Liver (tissue), 9 donors: ENCODE measurements around the gene AP4B1. TPM values are rescaled to one million over a fixed set of nuclear protein-coding genes. Genes with fewer than 3 reads are reported as not detected.

Source experiments
- DNase-seq: peaks from one replicate; pipeline ENCODE4 v3.0.0-alpha.2; 2017; ENCODE audit warnings: low spot score
- H3K27ac ChIP-seq, 2 donors: one replicate each; pipeline ENCODE4 v1.7.0; 2013; ENCODE audit warnings: inconsistent platforms in 2 of 2, low read length in 2 of 2, control low read depth in 1 of 2, low read depth in 1 of 2, mild to moderate bottlenecking in 1 of 2
- H3K27me3 ChIP-seq, 4 donors: one replicate each; pipeline versions ENCODE4 v1.6.1 to v1.7.0; 2013; ENCODE audit warnings: low read length in 3 of 4, inconsistent platforms in 1 of 4, mild to moderate bottlenecking in 1 of 4, moderate library complexity in 1 of 4; ENCODE audit not compliant: control insufficient read depth in 4 of 4, insufficient read depth in 4 of 4
- H3K36me3 ChIP-seq, 4 donors: one replicate each; pipeline versions ENCODE4 v1.6.1 to v1.7.0; 2013; ENCODE audit warnings: low read length in 3 of 4, mild to moderate bottlenecking in 3 of 4, low read depth in 1 of 4, moderate library complexity in 1 of 4; ENCODE audit not compliant: control insufficient read depth in 4 of 4, insufficient read depth in 3 of 4
- H3K4me1 ChIP-seq, 4 donors: one replicate each; pipeline versions ENCODE4 v1.6.1 to v1.7.0; 2013; ENCODE audit warnings: low read length in 3 of 4, mild to moderate bottlenecking in 3 of 4, moderate library complexity in 1 of 4; ENCODE audit not compliant: control insufficient read depth in 4 of 4, insufficient read depth in 4 of 4
- H3K4me3 ChIP-seq, 3 donors: one replicate each; pipeline versions ENCODE4 v1.6.1 to v1.7.0; 2013; ENCODE audit warnings: low read length in 3 of 3, control low read depth in 1 of 3, low read depth in 1 of 3, mild to moderate bottlenecking in 1 of 3
- H3K9ac ChIP-seq, 2 donors: one replicate each; pipeline ENCODE4 v1.7.0; 2013; ENCODE audit warnings: low read length in 2 of 2, mild to moderate bottlenecking in 2 of 2, moderate library complexity in 2 of 2, control low read depth in 1 of 2, low read depth in 1 of 2
- H3K9me3 ChIP-seq, 4 donors: one replicate each; pipeline versions ENCODE4 v1.6.1 to v1.7.0; 2013; ENCODE audit warnings: low read length in 3 of 4; ENCODE audit not compliant: control insufficient read depth in 4 of 4
- ATF3 ChIP-seq: IDR thresholded peaks from 2 replicates; pipeline ENCODE4 v1.6.1; 2016; ENCODE audit warnings: antibody characterized with exemption
- CTCF ChIP-seq: fragments of 150-350 bp; IDR thresholded peaks from 2 replicates; pipeline ENCODE4 v1.5.1; 2017; ENCODE audit warnings: improper control_type of control experiment, low read depth, low read length; ENCODE audit not compliant: missing input control
- EGR1 ChIP-seq, 2 donors: IDR thresholded peaks; 2 replicates each; pipeline ENCODE4 v1.6.1; 2016 to 2018; ENCODE audit warnings: antibody characterized with exemption in 2 of 2, low read depth in 2 of 2
- FOXA2 ChIP-seq: IDR thresholded peaks from 2 replicates; pipeline ENCODE4 v1.6.1; 2016; ENCODE audit warnings: antibody characterized with exemption
- GABPA ChIP-seq, 2 donors: IDR thresholded peaks in 1 of 2; conservative IDR thresholded peaks in 1 of 2; 2 replicates each; pipeline ENCODE4 v1.6.1; 2016; ENCODE audit warnings: antibody characterized with exemption in 2 of 2, mild to moderate bottlenecking in 1 of 2, moderate library complexity in 1 of 2
- JUND ChIP-seq, 2 donors: IDR thresholded peaks; 2 replicates each; pipeline ENCODE4 v1.6.1; 2016; ENCODE audit warnings: antibody characterized with exemption in 2 of 2
- MAX ChIP-seq: IDR thresholded peaks from 2 replicates; pipeline ENCODE4 v1.6.1; 2016; ENCODE audit warnings: antibody characterized with exemption
- NR2F2 ChIP-seq: IDR thresholded peaks from 2 replicates; pipeline ENCODE4 v1.6.1; 2016; ENCODE audit warnings: antibody characterized with exemption
- RAD21 ChIP-seq, 2 donors: IDR thresholded peaks; 2 replicates each; pipeline ENCODE4 v1.6.1; 2016; ENCODE audit warnings: antibody characterized with exemption in 2 of 2, mild to moderate bottlenecking in 2 of 2
- REST ChIP-seq: IDR thresholded peaks from 2 replicates; pipeline ENCODE4 v1.6.1; 2016; ENCODE audit warnings: antibody characterized with exemption, mild to moderate bottlenecking
- RXRA ChIP-seq, 2 donors: IDR thresholded peaks; 2 replicates each; pipeline ENCODE4 v1.6.1; 2017 to 2018; ENCODE audit warnings: antibody characterized with exemption in 2 of 2, mild to moderate bottlenecking in 1 of 2
- SP1 ChIP-seq: IDR thresholded peaks from 2 replicates; pipeline ENCODE4 v1.6.1; 2018; ENCODE audit warnings: antibody characterized with exemption, mild to moderate bottlenecking
- TAF1 ChIP-seq: conservative IDR thresholded peaks from 2 replicates; pipeline ENCODE4 v1.6.1; 2016; ENCODE audit warnings: antibody characterized with exemption, mild to moderate bottlenecking
- ZBTB33 ChIP-seq: IDR thresholded peaks from 2 replicates; pipeline ENCODE4 v1.6.1; 2016; ENCODE audit warnings: antibody characterized with exemption
- WGBS: extraction: QIAGEN DNeasy Blood & Tissue Kit; methylation state at CpG from one replicate; pipeline ENCODE4 v1.1.7; 2013; 5-methylcytosine and 5-hydroxymethylcytosine counted together
- polyA plus RNA-seq, 2 donors: library from polyadenylated mRNA; stranded (reverse) in 1 of 2; unstranded in 1 of 2; fragments of 200-250 nt in 1 of 2; fragments of >200 nt in 1 of 2; fragmentation: Nextera tagmentation in 1 of 2; extraction: Ambion mirVana in 1 of 2; gene quantifications; one replicate each; pipeline versions ENCODE4 v1.2.1 to v1.2.3, GENCODE V29; 2013 to 2015
- total RNA-seq, 2 donors: library from RNA; depleted of rRNA; stranded (reverse); fragments of >200 nt; gene quantifications; one replicate each; pipeline ENCODE4 v1.2.3, GENCODE V29; 2014
- donor health status: healthy.
- donor health status: healthy.
- donor health status: healthy.
- donor health status: healthy.
- donor health status: healthy.

Gene AP4B1
- total and polyA plus RNA-seq, 4 donors: 4.3 to 10.6 (median 7.0) TPM

- no peak for TF ChIP-seq ATF3
- no peak for TF ChIP-seq EGR1 (IDR thresholded peaks at IDR 0.05; ENCODE audit: low read depth in 2 of 2)
- no peak for TF ChIP-seq NR2F2
- no peak for TF ChIP-seq TAF1
- TF ChIP-seq MAX: no peak
Observed at GRCh38 chr1:113918243-113918642, 13.6 kb upstream of the AP4B1 start (continued).

- DNase-seq: no peak
- no peak overlapping the region for H3K9ac ChIP-seq
- WGBS: 93% methylated on average over 2 of the region's 2 CpGs
- H3K4me3 ChIP-seq: no peak overlapping the region
- no peak overlapping the region for H3K27ac ChIP-seq
- TF ChIP-seq GABPA (IDR thresholded peaks at IDR 0.05 in 1 of 2, conservative IDR thresholded peaks at IDR 0.05 in 1 of 2): no peak
- no peak for TF ChIP-seq ZBTB33
- no peak for TF ChIP-seq REST
- no peak for TF ChIP-seq FOXA2
- no peak for TF ChIP-seq JUND (IDR thresholded peaks at IDR 0.05)
- no peaks in the 10 kb centered on the region for H3K27me3 ChIP-seq
- no peaks in the 10 kb centered on the region for H3K4me1 ChIP-seq
- H3K9me3 ChIP-seq: no peaks in the 10 kb centered on the region
- no peaks in the 10 kb centered on the region for H3K36me3 ChIP-seq
Observed at GRCh38 chr1:113917400-113918082, 12.9 kb upstream of the AP4B1 start.

- H3K4me3 ChIP-seq: no peak overlapping the region
- no peak for TF ChIP-seq CTCF
- no peak for TF ChIP-seq ATF3
- TF ChIP-seq REST: no peak
- no peak for TF ChIP-seq NR2F2
- TF ChIP-seq RXRA (IDR thresholded peaks at IDR 0.05): no peak
- TF ChIP-seq JUND (IDR thresholded peaks at IDR 0.05): no peak
- no peak for TF ChIP-seq FOXA2
- no peak for TF ChIP-seq GABPA (IDR thresholded peaks at IDR 0.05 in 1 of 2, conservative IDR thresholded peaks at IDR 0.05 in 1 of 2)
- no peak for TF ChIP-seq ZBTB33
- no peak for TF ChIP-seq RAD21 (IDR thresholded peaks at IDR 0.05)
- TF ChIP-seq TAF1: no peak
- no peak for TF ChIP-seq SP1
Observed at GRCh38 chr1:113916974-113917373, 12.4 kb upstream of the AP4B1 start.

More at GRCh38 chr1:113916974-113917373, 12.4 kb upstream of the AP4B1 start:
- Histone ChIP-seq H3K36me3 (peaks cover 0 to under 1% (median 0%) of the 10 kb centered on the region in 4 donors), H3K27me3 (no peaks in the 10 kb centered on the region), H3K9me3 (no peaks in the 10 kb centered on the region), H3K4me1 (no peaks in the 10 kb centered on the region), H3K9ac (no peak overlapping the region), H3K27ac (no peak overlapping the region)
- 97% methylated on average over 5 of the region's 5 CpGs for whole genome bisulfite sequencing
- no peak for DNase-seq
